ENCODE measurements around the gene LMBR1L. TPM values are rescaled to one million over a fixed set of nuclear protein-coding genes. Genes with fewer than 3 reads are reported as not detected.
A peak's percentile ranks its signal among the peaks of the same experiment; 100 is the strongest.

LMBR1L gene
- total and polyA plus RNA-seq, 2 of the 13 experiments (the other 11 are each of a cell fraction or from before 2014, with no cell fraction given), result 12.2 to 65.9 TPM

DNA sequence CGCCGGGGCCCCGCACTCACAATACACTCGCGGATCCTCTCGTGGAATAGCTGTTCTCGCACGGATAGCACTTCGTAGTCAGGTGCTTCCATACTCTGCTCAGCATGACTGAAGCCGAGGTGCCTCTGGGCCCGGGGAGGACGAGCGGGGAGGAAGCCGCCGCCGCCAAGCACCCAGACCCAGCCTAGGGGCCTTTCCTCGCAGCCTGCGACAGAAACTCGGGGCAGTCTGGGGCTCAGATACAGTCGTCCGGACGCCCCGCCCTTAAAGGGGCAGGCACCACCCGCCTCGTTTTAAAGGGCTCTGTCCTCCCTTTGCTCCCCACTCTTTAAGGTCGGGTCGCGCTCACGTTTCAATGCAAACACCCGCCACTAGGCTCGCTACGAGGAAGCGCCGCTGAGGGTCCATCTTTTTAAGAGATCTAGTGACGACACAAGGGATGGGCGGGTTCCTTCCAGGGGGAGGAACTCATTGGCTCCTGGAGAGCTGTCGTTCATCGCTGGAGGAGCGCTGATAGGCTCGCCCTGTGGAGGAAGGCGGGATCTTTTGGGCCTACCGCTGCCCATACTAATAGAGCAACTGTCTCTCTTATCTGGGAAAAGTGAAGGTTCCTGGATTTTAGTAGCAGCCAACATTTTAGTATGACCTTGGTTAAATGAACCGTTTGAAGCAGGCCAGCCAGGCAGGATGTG lies at the start of gene LMBR1L (continued):
- TF ChIP-seq, protein P1, sequence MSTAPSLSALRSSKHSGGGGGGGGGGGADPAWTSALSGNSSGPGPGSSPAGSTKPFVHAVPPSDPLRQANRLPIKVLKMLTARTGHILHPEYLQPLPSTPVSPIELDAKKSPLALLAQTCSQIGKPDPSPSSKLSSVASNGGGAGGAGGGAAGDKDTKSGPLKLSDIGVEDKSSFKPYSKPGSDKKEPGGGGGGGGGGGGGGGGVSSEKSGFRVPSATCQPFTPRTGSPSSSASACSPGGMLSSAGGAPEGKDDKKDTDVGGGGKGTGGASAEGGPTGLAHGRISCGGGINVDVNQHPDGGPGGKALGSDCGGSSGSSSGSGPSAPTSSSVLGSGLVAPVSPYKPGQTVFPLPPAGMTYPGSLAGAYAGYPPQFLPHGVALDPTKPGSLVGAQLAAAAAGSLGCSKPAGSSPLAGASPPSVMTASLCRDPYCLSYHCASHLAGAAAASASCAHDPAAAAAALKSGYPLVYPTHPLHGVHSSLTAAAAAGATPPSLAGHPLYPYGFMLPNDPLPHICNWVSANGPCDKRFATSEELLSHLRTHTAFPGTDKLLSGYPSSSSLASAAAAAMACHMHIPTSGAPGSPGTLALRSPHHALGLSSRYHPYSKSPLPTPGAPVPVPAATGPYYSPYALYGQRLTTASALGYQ (CRISPR knock-in tag; IDR thresholded peaks at IDR 0.05), result no peak
- TF ChIP-seq ZNF317 (CRISPR knock-in tag; IDR thresholded peaks at IDR 0.05) (peak; percentile 69; the same call in 1 of the 2 replicates), MIER2 (CRISPR knock-in tag; IDR thresholded peaks at IDR 0.05) (no peak), HOXA9 (CRISPR knock-in tag; IDR thresholded peaks at IDR 0.05; ENCODE audit: borderline replicate concordance) (no peak), HOXD1 (CRISPR knock-in tag; IDR thresholded peaks at IDR 0.05) (no peak), PHF20 (CRISPR knock-in tag; IDR thresholded peaks at IDR 0.05) (peak; percentile 65), NCOA1 (CRISPR knock-in tag; IDR thresholded peaks at IDR 0.05) (no peak), ZNF615 (CRISPR knock-in tag; IDR thresholded peaks at IDR 0.05; ENCODE audit: borderline replicate concordance) (no peak), IRX3 (CRISPR knock-in tag; IDR thresholded peaks at IDR 0.05; ENCODE audit: borderline replicate concordance, low read depth) (no peak), RORA (CRISPR knock-in tag; IDR thresholded peaks at IDR 0.05) (no peak), ZNF432 (CRISPR knock-in tag; IDR thresholded peaks at IDR 0.05; ENCODE audit: borderline replicate concordance) (no peak), MIXL1 (CRISPR knock-in tag; IDR thresholded peaks at IDR 0.05) (no peak; the same call in 1 of the 2 replicates), NR2F1 (CRISPR knock-in tag; IDR thresholded peaks at IDR 0.05) (no peak), MTA1 (CRISPR knock-in tag; IDR thresholded peaks at IDR 0.05; ENCODE audit: borderline replicate concordance) (no peak), HDAC1 (CRISPR knock-in tag; IDR thresholded peaks at IDR 0.05) (peak; percentile 67), MTF1 (CRISPR knock-in tag; IDR thresholded peaks at IDR 0.05) (no peak), ZNF329 (CRISPR knock-in tag; IDR thresholded peaks at IDR 0.05; ENCODE audit: low read depth) (no peak), NR2C2 (CRISPR knock-in tag; IDR thresholded peaks at IDR 0.05; ENCODE audit: borderline replicate concordance) (peak; percentile 10; the same call in 1 of the 2 replicates)
- TF ChIP-seq, protein P2, sequence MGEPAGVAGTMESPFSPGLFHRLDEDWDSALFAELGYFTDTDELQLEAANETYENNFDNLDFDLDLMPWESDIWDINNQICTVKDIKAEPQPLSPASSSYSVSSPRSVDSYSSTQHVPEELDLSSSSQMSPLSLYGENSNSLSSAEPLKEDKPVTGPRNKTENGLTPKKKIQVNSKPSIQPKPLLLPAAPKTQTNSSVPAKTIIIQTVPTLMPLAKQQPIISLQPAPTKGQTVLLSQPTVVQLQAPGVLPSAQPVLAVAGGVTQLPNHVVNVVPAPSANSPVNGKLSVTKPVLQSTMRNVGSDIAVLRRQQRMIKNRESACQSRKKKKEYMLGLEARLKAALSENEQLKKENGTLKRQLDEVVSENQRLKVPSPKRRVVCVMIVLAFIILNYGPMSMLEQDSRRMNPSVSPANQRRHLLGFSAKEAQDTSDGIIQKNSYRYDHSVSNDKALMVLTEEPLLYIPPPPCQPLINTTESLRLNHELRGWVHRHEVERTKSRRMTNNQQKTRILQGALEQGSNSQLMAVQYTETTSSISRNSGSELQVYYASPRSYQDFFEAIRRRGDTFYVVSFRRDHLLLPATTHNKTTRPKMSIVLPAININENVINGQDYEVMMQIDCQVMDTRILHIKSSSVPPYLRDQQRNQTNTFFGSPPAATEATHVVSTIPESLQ (CRISPR knock-in tag; conservative IDR thresholded peaks at IDR 0.05), result no peak
- TF ChIP-seq, protein P3, sequence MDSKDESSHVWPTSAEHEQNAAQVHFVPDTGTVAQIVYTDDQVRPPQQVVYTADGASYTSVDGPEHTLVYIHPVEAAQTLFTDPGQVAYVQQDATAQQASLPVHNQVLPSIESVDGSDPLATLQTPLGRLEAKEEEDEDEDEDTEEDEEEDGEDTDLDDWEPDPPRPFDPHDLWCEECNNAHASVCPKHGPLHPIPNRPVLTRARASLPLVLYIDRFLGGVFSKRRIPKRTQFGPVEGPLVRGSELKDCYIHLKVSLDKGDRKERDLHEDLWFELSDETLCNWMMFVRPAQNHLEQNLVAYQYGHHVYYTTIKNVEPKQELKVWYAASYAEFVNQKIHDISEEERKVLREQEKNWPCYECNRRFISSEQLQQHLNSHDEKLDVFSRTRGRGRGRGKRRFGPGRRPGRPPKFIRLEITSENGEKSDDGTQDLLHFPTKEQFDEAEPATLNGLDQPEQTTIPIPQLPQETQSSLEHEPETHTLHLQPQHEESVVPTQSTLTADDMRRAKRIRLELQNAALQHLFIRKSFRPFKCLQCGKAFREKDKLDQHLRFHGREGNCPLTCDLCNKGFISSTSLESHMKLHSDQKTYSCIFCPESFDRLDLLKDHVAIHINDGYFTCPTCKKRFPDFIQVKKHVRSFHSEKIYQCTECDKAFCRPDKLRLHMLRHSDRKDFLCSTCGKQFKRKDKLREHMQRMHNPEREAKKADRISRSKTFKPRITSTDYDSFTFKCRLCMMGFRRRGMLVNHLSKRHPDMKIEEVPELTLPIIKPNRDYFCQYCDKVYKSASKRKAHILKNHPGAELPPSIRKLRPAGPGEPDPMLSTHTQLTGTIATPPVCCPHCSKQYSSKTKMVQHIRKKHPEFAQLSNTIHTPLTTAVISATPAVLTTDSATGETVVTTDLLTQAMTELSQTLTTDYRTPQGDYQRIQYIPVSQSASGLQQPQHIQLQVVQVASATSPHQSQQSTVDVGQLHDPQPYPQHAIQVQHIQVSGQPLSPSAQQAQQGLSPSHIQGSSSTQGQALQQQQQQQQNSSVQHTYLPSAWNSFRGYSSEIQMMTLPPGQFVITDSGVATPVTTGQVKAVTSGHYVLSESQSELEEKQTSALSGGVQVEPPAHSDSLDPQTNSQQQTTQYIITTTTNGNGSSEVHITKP (CRISPR knock-in tag; IDR thresholded peaks at IDR 0.05; ENCODE audit: low read depth), result no peak
- TF ChIP-seq, protein P4, sequence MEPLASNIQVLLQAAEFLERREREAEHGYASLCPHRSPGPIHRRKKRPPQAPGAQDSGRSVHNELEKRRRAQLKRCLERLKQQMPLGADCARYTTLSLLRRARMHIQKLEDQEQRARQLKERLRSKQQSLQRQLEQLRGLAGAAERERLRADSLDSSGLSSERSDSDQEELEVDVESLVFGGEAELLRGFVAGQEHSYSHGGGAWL (CRISPR knock-in tag; IDR thresholded peaks at IDR 0.05), result no peak
- TF ChIP-seq, protein P5, sequence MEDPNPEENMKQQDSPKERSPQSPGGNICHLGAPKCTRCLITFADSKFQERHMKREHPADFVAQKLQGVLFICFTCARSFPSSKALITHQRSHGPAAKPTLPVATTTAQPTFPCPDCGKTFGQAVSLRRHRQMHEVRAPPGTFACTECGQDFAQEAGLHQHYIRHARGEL (CRISPR knock-in tag; IDR thresholded peaks at IDR 0.05), result no peak
